ENCODE measurements around the gene WIPF1.
A peak's percentile ranks its signal among the peaks of the same experiment; 100 is the strongest.

Gene WIPF1

GRCh38 chr2:174595891-174596397 lies 1.7 kb downstream of the WIPF1 start:
- peaks cover 11% of the 10 kb centered on the region for H3K36me3 Mint-ChIP-seq
- DNase-seq (ENCODE audit: low spot score in 2 of 2) (no peak), ATAC-seq (ENCODE audit: low read depth) (no peak)
- peaks cover 38% of the 10 kb centered on the region for H3K4me1 Mint-ChIP-seq
- no peaks in the 10 kb centered on the region for H3K27me3 Mint-ChIP-seq
- peak overlapping the region; percentile 98 for H3K27ac Mint-ChIP-seq
- H3K4me3 Mint-ChIP-seq, result peak overlapping the region; percentile 91
- no peaks in the 10 kb centered on the region for H3K9me3 Mint-ChIP-seq

GRCh38 chr2:174595116-174595809 lies 2.3 kb downstream of the WIPF1 start:
- H3K4me1 Mint-ChIP-seq, result peaks cover 39% of the 10 kb centered on the region
- DNase-seq (ENCODE audit: low spot score in 2 of 2), result no peak
- H3K27ac Mint-ChIP-seq, result peak overlapping the region; percentile 98
- H3K36me3 Mint-ChIP-seq, result peaks cover 13% of the 10 kb centered on the region
- peak overlapping the region; percentile 91 for H3K4me3 Mint-ChIP-seq
- ATAC-seq (ENCODE audit: low read depth), result no peak
- H3K27me3 Mint-ChIP-seq, result no peaks in the 10 kb centered on the region
- H3K9me3 Mint-ChIP-seq, result no peaks in the 10 kb centered on the region

GRCh38 chr2:174594456-174594855 lies 3.1 kb downstream of the WIPF1 start:
- ATAC-seq (ENCODE audit: low read depth) (no peak), DNase-seq (ENCODE audit: low spot score in 2 of 2) (no peak)
- H3K4me1 Mint-ChIP-seq, result peaks cover 40% of the 10 kb centered on the region
- H3K9me3 Mint-ChIP-seq, result no peaks in the 10 kb centered on the region
- H3K36me3 Mint-ChIP-seq, result peaks cover 17% of the 10 kb centered on the region
- peak overlapping the region; percentile 98 for H3K27ac Mint-ChIP-seq
- H3K4me3 Mint-ChIP-seq, result peak overlapping the region; percentile 91
- no peaks in the 10 kb centered on the region for H3K27me3 Mint-ChIP-seq

GRCh38 chr2:174593574-174594203 lies 3.9 kb downstream of the WIPF1 start:
- peak; percentile 51 to 68 for DNase-seq (ENCODE audit: low spot score in 2 of 2)
- Mint-ChIP-seq H3K27me3 (no peaks in the 10 kb centered on the region), H3K9me3 (no peaks in the 10 kb centered on the region), H3K36me3 (peaks cover 18% of the 10 kb centered on the region), H3K4me3 (peak overlapping the region; percentile 83), H3K4me1 (peaks cover 39% of the 10 kb centered on the region), H3K27ac (peak overlapping the region; percentile 98)
- peak; percentile 75 for ATAC-seq (ENCODE audit: low read depth)

GRCh38 chr2:174593041-174593440 lies 4.6 kb downstream of the WIPF1 start:
- no peak for ATAC-seq (ENCODE audit: low read depth)
- Mint-ChIP-seq H3K4me3 (peak overlapping the region; percentile 83), H3K36me3 (peaks cover 18% of the 10 kb centered on the region), H3K27ac (peak overlapping the region; percentile 98), H3K4me1 (peaks cover 41% of the 10 kb centered on the region), H3K9me3 (no peaks in the 10 kb centered on the region), H3K27me3 (no peaks in the 10 kb centered on the region)
- no peak for DNase-seq (ENCODE audit: low spot score in 2 of 2)

GRCh38 chr2:174591740-174592139 lies 5.9 kb downstream of the WIPF1 start:
- Mint-ChIP-seq H3K27ac (peak overlapping the region; percentile 95), H3K9me3 (no peaks in the 10 kb centered on the region), H3K36me3 (peaks cover 18% of the 10 kb centered on the region), H3K4me3 (peak overlapping the region; percentile 58), H3K4me1 (peaks cover 49% of the 10 kb centered on the region), H3K27me3 (no peaks in the 10 kb centered on the region)
- DNase-seq (ENCODE audit: low spot score in 2 of 2), result no peak
- no peak for ATAC-seq (ENCODE audit: low read depth)

GRCh38 chr2:174590928-174591648 lies 6.5 kb downstream of the WIPF1 start:
- peaks cover 54% of the 10 kb centered on the region for H3K4me1 Mint-ChIP-seq
- peak overlapping the region; percentile 95 for H3K27ac Mint-ChIP-seq
- DNase-seq (ENCODE audit: low spot score in 2 of 2) (no peak), ATAC-seq (ENCODE audit: low read depth) (no peak)
- H3K4me3 Mint-ChIP-seq, result peak overlapping the region; percentile 58
- no peaks in the 10 kb centered on the region for H3K9me3 Mint-ChIP-seq
- H3K36me3 Mint-ChIP-seq, result peaks cover 16% of the 10 kb centered on the region
- H3K27me3 Mint-ChIP-seq, result no peaks in the 10 kb centered on the region

- H3K4me3 Mint-ChIP-seq, result peak overlapping the region; percentile 49
- no peaks in the 10 kb centered on the region for H3K27me3 Mint-ChIP-seq
- no peak for DNase-seq (ENCODE audit: low spot score in 2 of 2)
- ATAC-seq (ENCODE audit: low read depth), result no peak
- H3K27ac Mint-ChIP-seq, result peak overlapping the region; percentile 68
- H3K4me1 Mint-ChIP-seq, result peaks cover 59% of the 10 kb centered on the region
- no peaks in the 10 kb centered on the region for H3K9me3 Mint-ChIP-seq
- H3K36me3 Mint-ChIP-seq, result peaks cover 20% of the 10 kb centered on the region
These were observed 7.3 kb downstream of the WIPF1 start for GRCh38 chr2:174590346-174590745.

- ATAC-seq (ENCODE audit: low read depth), result no peak
- DNase-seq (ENCODE audit: low spot score in 2 of 2), result no peak
- Mint-ChIP-seq H3K27me3 (no peaks in the 10 kb centered on the region), H3K9me3 (no peaks in the 10 kb centered on the region), H3K4me3 (peak overlapping the region; percentile 21), H3K36me3 (peaks cover 24% of the 10 kb centered on the region), H3K4me1 (peaks cover 58% of the 10 kb centered on the region), H3K27ac (peak overlapping the region; percentile 76)
These were observed 8.3 kb downstream of the WIPF1 start for GRCh38 chr2:174589334-174589733.

GRCh38 chr2:174588463-174588862 lies 9.1 kb downstream of the WIPF1 start:
- ATAC-seq (ENCODE audit: low read depth) (no peak), DNase-seq (ENCODE audit: low spot score in 2 of 2) (no peak)
- no peaks in the 10 kb centered on the region for H3K9me3 Mint-ChIP-seq
- H3K27me3 Mint-ChIP-seq, result no peaks in the 10 kb centered on the region
- H3K27ac Mint-ChIP-seq, result peak overlapping the region; percentile 76
- peaks cover 53% of the 10 kb centered on the region for H3K4me1 Mint-ChIP-seq
- H3K4me3 Mint-ChIP-seq, result peak overlapping the region; percentile 6
- H3K36me3 Mint-ChIP-seq, result peaks cover 28% of the 10 kb centered on the region

- H3K36me3 Mint-ChIP-seq, result peaks cover 32% of the 10 kb centered on the region
- ATAC-seq (ENCODE audit: low read depth), result no peak
- peaks cover 56% of the 10 kb centered on the region for H3K4me1 Mint-ChIP-seq
- no peak for DNase-seq (ENCODE audit: low spot score in 2 of 2)
- no peak overlapping the region for H3K4me3 Mint-ChIP-seq
- H3K9me3 Mint-ChIP-seq, result no peaks in the 10 kb centered on the region
- no peaks in the 10 kb centered on the region for H3K27me3 Mint-ChIP-seq
- peak overlapping the region; percentile 76 for H3K27ac Mint-ChIP-seq
These were observed 10.0 kb downstream of the WIPF1 start for GRCh38 chr2:174587579-174587978.

GRCh38 chr2:174586418-174587295 lies 10.9 kb downstream of the WIPF1 start:
- Mint-ChIP-seq H3K9me3 (no peaks in the 10 kb centered on the region), H3K4me3 (no peak overlapping the region), H3K27ac (peak overlapping the region; percentile 76), H3K4me1 (peaks cover 51% of the 10 kb centered on the region), H3K36me3 (peaks cover 29% of the 10 kb centered on the region), H3K27me3 (no peaks in the 10 kb centered on the region)
- DNase-seq (ENCODE audit: low spot score in 2 of 2) (no peak), ATAC-seq (ENCODE audit: low read depth) (no peak)

- H3K9me3 Mint-ChIP-seq, result no peaks in the 10 kb centered on the region
- H3K27me3 Mint-ChIP-seq, result no peaks in the 10 kb centered on the region
These were observed 11.8 kb downstream of the WIPF1 start for GRCh38 chr2:174585657-174586252.

More at GRCh38 chr2:174585657-174586252, 11.8 kb downstream of the WIPF1 start:
- Mint-ChIP-seq H3K4me1 (peaks cover 51% of the 10 kb centered on the region), H3K27ac (peak overlapping the region; percentile 76), H3K4me3 (no peak overlapping the region), H3K36me3 (peaks cover 29% of the 10 kb centered on the region)
- DNase-seq (ENCODE audit: low spot score in 2 of 2) (no peak), ATAC-seq (ENCODE audit: low read depth) (no peak)

Measured in memory B cell (primary cell).